GM18507 (cell line): ENCODE data around the gene ZSCAN10.

Source experiments
- DNase-seq: peaks from one replicate; pipeline ENCODE4 v3.0.0; 2011; ENCODE audit warnings: low read depth; ENCODE audit not compliant: insufficient read length; ENCODE audit errors: extremely low spot score
- FAIRE-seq: peaks from 2 replicates; lab custom pipeline; 2011; peaks lifted over from hg19 to GRCh38; lab: Jason Lieb, UNC

Gene ZSCAN10

DNA sequence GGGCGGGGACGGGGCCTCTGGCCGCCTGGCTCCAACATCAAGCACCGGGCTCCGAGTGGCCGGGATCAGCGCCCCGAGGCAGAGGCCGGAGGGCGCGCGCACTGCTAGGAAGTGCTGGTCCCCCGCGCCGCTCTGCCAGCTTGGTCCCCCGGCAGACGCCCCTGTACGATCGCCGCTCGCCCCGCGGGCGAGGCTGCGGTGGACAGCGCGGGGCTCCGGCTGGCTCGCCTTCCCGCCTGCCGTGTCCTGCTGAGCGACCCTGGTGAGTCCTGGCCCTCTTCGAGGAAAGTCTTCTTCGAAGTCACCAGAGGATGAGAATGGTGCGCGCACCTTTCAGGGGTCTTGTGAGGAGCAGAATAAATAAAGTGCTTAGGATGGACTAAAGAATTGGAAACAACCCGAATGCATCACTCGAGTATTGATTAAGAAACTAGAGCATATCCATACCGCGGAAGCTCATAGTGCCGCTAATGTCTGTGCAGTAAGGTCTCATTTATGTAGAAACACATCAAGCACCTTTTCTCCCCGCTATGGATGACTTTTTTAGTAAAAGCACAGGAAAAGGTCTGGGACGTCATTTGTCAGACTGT is 36.1 kb upstream of the ZSCAN10 start:
- FAIRE-seq, result no peak
- no peak for DNase-seq

DNA sequence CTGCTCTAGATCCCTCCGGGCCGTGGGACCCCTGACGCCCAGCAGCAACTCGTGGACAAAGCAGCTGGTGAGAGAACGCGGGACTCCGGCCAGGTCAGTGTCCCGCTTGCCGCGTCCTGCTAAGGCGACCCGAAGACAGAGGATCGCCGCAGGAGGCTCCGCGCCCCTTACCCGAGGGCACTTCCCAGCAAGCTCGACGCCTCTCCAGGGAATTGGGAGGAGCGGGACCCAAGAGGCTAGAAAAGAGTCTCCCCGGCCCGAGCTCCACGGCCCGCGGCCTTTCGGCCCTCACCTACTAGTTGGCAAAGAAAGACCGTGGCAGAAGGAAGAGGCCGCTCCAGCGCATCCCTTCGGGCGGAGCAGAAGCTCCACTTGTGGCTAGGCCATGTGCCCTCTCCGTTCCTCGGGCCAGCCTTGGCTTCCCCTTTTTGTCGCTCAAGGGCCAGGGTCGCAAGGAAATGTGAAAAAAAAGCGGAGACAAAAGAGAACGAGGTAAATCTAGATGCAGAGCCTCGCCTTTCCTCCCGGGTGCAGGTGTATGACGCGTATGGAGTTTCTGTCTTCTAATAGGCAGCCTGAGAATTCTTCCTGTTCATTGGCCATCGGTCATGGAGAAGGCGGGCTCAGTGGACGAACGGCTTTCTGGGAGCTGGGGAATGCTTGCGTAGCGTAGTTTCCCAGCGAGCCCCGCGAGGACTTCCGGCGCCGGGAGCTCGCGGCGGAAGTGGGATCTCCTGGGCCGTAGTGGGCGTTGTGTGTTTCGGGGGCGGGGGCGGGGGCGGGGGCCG is 35.4 kb upstream of the ZSCAN10 start, which contains the start of gene ZNF213:
ZNF213 (plus strand) TSS at position 692 of the 788 bp plus-strand sequence. CDS start 2,252 bp downstream, outside the sequence.
- FAIRE-seq, result peak; percentile 99
- DNase-seq, result peak; percentile 89

DNA sequence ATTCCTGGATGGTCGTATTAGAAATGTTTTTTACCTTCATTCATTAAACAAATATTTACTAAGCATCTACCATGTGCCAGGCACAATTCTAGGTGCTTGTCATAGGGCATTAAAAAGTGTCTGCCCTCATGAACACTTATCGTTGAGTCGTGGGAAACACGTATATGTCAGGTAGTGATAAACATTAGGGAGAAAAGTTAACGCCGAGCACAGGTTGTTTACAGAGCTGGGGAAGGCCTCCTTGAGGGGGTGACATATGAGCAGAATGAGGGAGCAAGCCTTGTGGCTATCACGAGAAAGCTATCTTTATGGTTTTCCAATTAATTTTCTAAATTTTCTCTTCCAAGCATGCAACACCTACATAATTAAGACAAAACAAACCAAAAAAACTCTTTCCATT is 34.8 kb upstream of the ZSCAN10 start:
- FAIRE-seq, result no peak
- DNase-seq, result no peak

DNA sequence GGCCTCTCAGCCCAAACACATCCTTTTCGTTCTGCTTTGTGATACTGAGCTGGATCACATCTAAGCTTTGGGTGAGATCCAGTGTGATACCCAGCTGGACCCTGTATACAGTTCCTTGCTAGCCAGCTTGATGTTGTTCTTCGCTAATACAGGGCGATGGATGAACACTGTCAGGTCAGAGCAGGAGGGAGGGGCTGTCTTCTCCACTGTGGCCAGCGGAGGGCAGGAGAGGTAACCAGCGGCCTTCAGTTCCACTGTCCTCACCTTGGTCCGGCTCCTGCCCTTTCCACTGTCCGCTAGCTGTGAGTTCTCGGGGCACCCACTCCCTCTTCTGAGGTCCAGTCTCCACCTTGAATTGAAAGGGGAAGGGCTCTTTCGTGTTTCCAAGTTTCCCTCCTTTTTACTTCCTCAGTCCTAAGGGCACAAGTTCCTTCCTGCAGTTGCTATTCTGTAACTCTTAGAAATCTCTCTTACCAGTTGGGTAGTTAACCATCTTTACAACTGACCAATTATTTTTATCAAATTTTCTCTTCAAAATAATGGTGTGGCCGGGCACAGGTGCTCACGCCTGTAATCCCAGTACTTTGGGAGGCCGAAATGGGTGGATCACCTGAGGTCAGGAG is 32.8 kb upstream of the ZSCAN10 start:
- peak; percentile 26 for FAIRE-seq
- no peak for DNase-seq

DNA sequence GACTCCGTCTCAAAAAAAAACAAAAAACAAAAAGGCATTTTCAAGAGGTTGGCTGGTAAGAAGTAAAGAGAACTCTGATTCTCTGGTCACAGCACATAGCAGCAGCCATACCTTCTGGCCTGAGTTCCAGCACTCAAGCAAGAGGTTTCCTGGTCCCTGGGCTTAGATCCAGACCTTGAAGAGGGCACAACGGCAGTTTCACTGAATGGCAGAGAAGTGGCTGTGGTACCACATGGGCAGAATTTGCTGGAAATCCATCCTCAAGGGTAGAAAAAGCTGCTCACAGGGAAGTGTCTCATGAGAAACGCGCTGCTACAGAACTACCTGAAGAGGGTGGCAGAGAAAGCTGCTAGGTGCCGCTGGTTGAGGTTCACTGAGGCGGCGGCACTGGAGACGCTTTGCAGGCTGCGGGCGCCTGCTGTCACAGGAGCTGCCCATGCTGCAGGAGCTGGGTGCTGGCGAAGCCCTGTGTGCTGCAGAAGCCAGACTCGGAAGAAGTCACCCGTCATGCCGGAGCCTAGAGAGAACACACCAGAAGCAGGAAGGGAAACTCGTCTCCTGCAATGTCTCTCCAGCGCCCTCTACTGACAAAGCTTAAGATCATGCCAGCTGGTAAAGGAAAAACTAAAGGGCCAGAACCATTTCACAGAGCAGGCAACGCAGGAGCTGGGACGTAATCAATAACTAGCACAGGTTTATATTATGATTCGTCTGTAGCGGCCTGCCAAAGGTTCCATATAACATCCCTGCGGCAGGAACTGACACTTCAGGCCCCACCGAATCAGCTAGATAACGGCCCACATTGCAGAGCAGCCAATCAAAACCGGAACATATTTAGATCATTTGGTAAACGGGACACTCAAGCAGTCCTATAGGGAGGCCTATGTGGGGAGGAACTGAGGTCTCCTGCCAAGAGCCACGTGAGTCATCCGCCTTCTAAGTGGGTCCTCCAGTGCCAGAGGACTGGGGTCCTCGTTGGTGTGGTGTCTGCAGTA is 30.3 kb upstream of the ZSCAN10 start:
- DNase-seq, result no peak
- FAIRE-seq, result peak; percentile 92

DNA sequence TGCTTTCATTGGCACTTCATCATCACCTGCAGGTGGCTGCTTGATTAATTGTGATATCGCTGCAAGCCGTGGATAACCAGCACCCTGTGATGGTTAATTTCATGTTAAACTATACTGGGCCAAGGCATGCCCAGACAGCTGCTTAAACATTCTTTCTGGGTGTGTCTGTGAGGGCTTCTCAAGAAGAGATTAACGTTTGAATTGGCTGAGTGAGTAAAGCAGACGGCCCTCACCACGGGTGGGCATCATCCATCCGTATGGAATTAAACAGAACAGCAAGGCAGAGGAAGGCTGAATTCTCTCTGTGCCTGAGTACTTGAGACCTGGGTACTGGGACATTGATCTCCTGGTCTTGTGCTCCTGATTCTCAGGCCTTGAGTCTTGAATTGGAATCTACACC is 28.7 kb upstream of the ZSCAN10 start:
- no peak for FAIRE-seq
- DNase-seq, result no peak

DNA sequence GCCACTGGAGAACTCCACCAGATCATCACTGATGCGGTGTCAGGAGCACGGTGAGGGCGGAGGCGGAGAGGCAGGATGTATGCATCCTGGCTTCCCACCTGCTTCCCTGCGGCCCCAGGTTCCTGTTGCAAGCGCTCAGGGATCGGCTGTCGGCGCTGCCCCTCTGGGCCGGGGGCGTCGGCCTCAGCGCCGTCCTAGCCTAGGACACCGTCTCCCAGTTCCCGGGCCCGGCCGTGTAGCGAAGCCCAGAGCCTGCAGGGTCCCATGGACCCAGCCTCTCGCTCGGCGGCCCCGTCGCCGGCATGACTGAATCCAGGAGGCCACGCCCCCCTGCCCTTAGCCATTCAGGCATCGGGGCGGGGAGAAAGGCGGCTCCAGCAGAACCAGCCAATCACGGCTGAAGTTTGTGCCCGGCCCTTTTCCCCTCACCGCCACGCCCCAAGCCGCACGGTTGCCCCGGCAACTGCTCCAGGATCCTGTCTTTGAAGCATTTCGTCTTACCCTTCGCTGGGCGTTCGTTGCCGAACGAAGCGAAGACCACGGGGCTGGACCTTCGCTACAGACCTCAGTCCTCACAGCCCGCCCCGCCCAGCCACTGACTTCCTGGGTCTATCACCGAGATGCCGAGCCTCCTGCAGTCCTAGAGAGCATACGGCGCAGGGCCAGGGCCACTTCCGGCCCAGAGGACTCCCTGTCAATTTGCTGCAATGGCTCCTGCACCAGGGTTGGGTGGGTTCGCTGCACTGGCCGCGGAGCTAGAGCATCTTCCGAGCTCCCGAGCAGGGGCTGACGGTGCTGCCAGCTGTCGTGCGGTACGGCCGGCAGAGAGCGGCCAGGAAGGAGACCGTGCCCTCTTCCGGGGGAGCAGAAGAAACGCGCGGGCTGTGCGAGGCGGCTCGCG is 25.1 kb upstream of the ZSCAN10 start:
- DNase-seq (peak; percentile 84), FAIRE-seq (peak; percentile 96)

DNA sequence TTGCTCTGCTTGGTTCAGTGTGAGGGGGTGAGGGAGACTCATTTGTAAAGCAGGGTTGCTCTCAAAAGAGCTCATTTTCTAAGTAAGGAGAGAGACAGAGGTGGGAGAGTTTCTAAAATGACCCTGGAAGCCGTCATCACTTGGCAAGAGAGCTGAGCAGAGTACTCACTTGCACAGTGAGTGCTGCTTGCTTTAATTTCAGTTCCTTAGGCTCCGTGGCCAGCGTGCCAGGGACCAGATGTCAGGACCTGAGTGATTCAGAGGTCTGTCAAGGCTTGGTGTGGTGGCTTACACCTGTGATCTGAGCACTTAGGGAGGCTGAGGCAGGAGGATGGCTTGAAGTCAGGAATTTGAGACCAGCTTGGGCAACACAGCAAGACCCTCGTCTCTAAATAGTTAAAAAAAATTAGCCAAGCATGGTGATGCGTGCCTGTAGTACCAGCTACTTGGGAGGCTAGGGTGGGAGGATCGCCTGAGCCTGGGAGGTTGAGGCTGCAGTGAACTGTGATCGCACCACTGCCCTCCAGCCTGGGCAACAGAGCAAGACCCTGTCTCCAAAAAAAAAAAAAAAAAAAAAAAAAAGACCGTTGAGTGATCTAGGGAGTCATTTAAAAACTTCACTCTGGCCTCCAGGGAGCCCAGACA is 24.0 kb upstream of the ZSCAN10 start:
- FAIRE-seq (no peak), DNase-seq (no peak)

DNA sequence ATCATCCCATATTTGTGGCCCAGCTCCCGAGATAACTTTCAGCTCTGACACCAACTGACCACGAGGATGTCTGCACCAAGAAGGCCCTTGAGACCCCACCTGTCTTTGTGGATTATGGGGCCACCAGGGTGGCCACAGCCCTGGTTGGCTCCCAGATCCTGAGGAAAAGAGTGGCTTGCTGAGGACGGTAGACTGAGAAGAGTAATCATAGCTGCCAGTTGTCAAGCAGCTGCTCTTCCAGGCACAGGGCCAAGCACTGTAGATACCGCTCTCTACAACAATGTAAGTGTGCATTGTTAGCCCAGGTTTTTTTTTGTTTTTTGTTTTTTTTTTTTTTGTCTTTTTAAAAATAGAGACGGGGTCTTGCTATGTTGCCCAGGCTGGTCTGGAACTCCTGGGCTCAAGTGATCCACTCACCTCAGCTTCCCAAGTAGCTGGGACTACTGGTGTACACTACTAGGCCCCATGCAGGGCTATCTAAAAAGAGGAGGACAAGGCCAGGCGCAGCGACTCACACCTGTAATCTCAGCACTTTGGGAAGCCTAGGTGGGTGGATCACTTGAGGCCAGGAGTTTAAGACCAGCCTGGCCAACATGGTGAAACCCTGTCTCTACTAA is 22.9 kb upstream of the ZSCAN10 start:
- no peak for FAIRE-seq
- DNase-seq, result no peak

DNA sequence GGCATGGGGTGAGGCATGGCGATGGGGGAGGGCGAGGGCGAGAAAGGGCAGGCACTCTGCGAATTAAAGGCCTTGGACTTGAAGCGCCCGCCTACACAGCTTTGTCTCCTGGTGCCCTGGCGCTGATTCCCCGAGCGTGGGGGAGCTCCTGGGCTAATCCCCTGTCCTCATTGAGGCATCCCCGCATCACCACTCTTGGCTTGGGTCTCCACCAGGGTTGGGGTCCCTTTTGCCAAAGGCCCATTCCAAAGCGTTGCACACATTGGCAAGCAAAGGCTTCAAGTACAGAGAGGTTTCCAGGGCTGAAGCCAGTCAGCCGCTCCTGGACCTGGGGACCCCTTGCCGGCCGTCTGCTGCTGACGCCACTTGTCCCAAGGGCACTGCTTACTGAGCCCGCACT is 21.3 kb upstream of the ZSCAN10 start:
- no peak for DNase-seq
- FAIRE-seq, result no peak

DNA sequence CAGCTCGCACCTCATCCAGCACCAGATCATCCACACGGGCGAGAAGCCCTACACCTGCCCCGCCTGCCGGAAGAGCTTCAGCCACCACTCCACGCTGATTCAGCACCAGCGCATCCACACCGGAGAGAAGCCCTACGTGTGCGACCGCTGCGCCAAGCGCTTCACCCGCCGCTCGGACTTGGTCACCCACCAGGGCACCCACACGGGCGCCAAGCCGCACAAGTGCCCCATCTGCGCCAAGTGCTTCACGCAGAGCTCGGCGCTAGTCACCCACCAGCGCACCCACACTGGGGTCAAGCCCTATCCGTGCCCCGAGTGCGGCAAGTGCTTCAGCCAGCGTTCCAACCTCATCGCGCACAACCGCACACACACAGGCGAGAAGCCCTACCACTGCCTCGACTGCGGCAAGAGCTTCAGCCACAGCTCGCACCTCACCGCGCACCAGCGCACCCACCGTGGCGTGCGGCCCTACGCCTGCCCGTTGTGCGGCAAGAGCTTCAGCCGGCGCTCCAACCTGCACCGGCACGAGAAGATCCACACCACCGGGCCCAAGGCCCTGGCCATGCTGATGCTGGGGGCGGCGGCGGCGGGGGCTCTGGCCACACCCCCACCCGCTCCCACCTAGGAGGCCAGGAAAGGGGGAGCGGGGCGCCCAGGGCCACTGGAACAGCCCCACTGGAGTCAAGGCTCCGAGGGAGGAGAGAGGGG is 20.8 kb upstream of the ZSCAN10 start:
- FAIRE-seq (no peak), DNase-seq (no peak)

DNA sequence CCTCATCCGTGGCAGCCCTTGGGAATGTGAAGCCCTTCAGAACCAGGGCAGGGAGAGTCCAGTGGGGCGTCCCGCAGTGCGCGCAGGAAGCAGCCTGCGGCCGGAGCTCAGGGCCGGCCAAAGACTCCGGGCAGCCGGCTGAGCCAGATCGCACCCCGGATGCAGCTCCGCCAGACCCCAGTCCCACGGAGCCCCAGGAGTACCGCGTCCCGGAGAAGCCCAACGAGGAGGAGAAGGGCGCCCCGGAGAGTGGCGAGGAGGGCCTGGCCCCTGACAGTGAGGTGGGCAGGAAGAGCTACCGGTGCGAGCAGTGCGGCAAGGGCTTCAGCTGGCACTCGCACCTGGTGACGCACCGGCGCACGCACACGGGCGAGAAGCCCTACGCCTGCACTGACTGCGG is 20.2 kb upstream of the ZSCAN10 start:
- no peak for FAIRE-seq
- DNase-seq, result no peak

DNA sequence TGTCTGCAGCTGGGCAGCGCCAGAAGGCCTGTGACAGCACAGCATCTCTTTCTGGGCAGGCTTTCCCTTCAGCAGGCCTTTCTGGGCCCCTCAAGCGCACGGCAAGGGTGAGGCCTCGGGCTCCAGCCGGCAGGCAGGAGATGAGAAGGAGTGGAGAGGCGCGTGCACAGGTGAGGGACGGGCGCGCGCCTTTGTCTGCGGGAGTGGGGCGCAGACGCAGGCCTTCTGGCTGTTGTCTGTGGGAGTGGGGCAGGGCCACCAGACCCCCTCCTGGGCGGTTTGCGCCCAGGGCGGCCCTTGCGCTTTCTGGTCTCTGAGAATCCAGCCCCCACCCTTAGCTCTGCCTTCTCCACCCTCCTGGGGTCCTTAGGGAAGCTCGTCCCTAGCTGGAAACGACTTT is 19.8 kb upstream of the ZSCAN10 start:
- FAIRE-seq (no peak), DNase-seq (no peak)

DNA sequence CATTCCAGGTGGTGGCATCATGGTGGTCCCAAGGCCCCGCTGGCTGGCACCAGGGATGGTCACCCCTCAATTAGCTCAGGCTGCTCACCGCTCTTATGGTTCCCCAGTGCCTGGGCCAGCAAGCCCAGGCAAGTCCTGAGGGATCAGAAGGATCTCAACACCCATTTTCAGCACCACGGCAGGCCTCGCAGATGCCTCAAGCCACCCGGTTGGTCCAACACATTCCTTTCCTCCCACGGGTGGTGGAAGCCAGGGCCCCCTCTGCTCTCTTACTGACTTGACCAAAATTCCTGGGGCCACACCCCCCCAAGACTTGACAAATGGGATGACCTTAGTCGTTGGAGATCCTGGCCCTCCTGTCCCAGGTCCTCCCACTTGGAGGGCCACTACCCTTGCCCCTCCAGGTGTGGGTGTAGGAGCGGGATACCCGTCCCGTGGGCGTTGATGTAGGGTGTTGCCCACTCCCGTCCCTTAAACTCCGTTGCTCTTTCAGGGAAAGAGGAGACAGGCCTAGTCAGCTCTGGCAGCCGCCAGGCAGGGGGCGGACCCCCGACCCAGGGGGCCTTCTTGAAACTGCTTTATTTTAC is 19.2 kb upstream of the ZSCAN10 start:
- DNase-seq (no peak), FAIRE-seq (no peak)

DNA sequence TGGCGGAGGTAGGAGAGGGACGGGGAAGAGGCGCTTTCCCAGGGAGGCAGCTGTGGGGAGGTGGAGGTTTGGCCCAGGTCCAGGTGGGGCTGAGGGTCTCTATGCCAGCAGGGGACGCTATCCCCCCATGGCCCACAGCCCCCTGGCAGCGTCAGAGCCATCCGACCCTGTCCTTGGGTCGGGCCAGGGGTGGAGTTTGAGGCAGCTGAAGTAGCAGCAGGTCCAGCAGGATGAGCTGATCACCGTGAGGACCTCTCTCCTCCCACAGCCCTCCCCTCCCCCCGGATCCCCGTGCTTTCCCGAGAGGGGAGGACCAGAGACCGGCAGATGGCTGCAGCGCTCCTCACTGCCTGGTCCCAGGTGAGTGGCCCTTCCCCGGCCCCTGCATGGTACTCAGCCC is 16.5 kb upstream of the ZSCAN10 start:
- DNase-seq, result no peak
- FAIRE-seq, result no peak

DNA sequence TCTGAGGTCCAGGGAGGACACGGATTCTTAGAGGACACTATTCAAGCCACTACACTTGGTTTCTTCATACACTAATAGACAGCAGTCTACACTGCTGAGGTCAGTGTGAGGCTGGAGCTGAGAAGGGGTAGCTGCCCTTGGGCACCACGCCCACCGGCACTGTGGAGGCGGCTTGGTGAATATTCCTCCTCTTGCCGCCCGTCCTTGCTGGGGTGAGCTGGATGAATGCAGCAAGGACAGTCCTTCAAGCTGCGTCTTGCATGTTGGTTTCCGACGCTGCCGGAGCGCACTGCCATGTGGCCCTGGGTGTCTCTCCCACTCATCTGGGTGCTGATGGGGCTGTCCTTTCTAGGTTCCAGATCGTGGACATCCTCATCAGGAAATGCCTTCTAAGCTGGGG is 15.9 kb upstream of the ZSCAN10 start:
- no peak for DNase-seq
- FAIRE-seq, result no peak
